ENCODE measurements around the gene PAM. TPM values are rescaled to one million over a fixed set of nuclear protein-coding genes. Genes with fewer than 3 reads are reported as not detected.

The PAM gene
- total RNA-seq, 5 donors from 2014 or later (not counting 1 experiment from before 2014, with no cell fraction given) = 17.5 to 29.2 (median 23.3) TPM

- Mint-ChIP-seq H3K9me3 (peaks cover 4 to 16% (median 5%) of the 10 kb centered on the region in 3 donors), H3K36me3 (no peaks in the 10 kb centered on the region), H3K27me3 (peaks cover 12 to 22% of the 10 kb centered on the region in 2 donors), H3K27ac (no peak overlapping the region), H3K4me1 (no peaks in the 10 kb centered on the region), H3K4me3 (no peak overlapping the region)
- no peak overlapping the region for H3K27ac ChIP-seq (ENCODE audit: low read length)
- ChIA-PET POLR2A (no interaction called here), CTCF (interaction anchor here in 1 of 2 donors (0.7 kb wide), 1 partner anchor 693 kb away, joined by 4 read pairs; no protein-coding TSS in a partner anchor)
- no peak overlapping the region for H3K4me3 ChIP-seq (ENCODE audit: control insufficient read depth in 1 of 2, extremely low read depth in 1 of 2, low read length in 1 of 2)
- no peaks in the 10 kb centered on the region for H3K36me3 ChIP-seq (ENCODE audit: control insufficient read depth in 2 of 2, extremely low read depth in 1 of 2, insufficient read depth in 1 of 2, low read length in 1 of 2)
- ATAC-seq (replicated peaks in 1 of 4) = no peak
- no peak for DNase-seq
- no peaks in the 10 kb centered on the region for H3K9me3 ChIP-seq
- no peaks in the 10 kb centered on the region for H3K27me3 ChIP-seq (replicated peaks in 1 of 2; ENCODE audit: control insufficient read depth in 2 of 2, extremely low read depth in 1 of 2, insufficient read depth in 2 of 2, low read length in 1 of 2)
- no CpG with 5 or more reads among the region's 4 CpGs for WGBS (ENCODE audit: insufficient coverage)
- H3K4me1 ChIP-seq (ENCODE audit: control insufficient read depth in 1 of 2, extremely low read depth in 1 of 2, insufficient read depth in 2 of 2, low read length in 2 of 2) = no peaks in the 10 kb centered on the region
Observed at GRCh38 chr5:102718819-102719218, 36.3 kb upstream of the PAM start.

- Histone ChIP-seq H3K36me3 (ENCODE audit: control insufficient read depth in 2 of 2, extremely low read depth in 1 of 2, insufficient read depth in 1 of 2, low read length in 1 of 2) (no peaks in the 10 kb centered on the region), H3K27ac (ENCODE audit: low read length) (no peak overlapping the region), H3K4me3 (ENCODE audit: control insufficient read depth in 1 of 2, extremely low read depth in 1 of 2, low read length in 1 of 2) (no peak overlapping the region), H3K9me3 (no peaks in the 10 kb centered on the region), H3K27me3 (replicated peaks in 1 of 2; ENCODE audit: control insufficient read depth in 2 of 2, extremely low read depth in 1 of 2, insufficient read depth in 2 of 2, low read length in 1 of 2) (no peaks in the 10 kb centered on the region), H3K4me1 (ENCODE audit: control insufficient read depth in 1 of 2, extremely low read depth in 1 of 2, insufficient read depth in 2 of 2, low read length in 2 of 2) (no peaks in the 10 kb centered on the region)
- no peak for ATAC-seq (replicated peaks in 1 of 4)
- peaks cover 12 to 22% of the 10 kb centered on the region in 2 donors for H3K27me3 Mint-ChIP-seq
- POLR2A ChIA-PET = interaction anchor here in 1 of 2 donors (0.7 kb wide), 1 partner anchor 14 kb away, joined by 3 read pairs; no protein-coding TSS in a partner anchor
- CTCF ChIA-PET = no interaction called here
- no peak overlapping the region for H3K4me3 Mint-ChIP-seq
- H3K9me3 Mint-ChIP-seq = peaks cover 4 to 16% (median 5%) of the 10 kb centered on the region in 3 donors
- no CpG with 5 or more reads among the region's 1 CpG for WGBS (ENCODE audit: insufficient coverage)
- H3K36me3 Mint-ChIP-seq = no peaks in the 10 kb centered on the region
- no peak for DNase-seq
- no peaks in the 10 kb centered on the region for H3K4me1 Mint-ChIP-seq
- no peak overlapping the region for H3K27ac Mint-ChIP-seq
Observed at GRCh38 chr5:102719886-102720285, 35.2 kb upstream of the PAM start.

GRCh38 chr5:102720969-102721368, 34.1 kb upstream of the PAM start:
- Mint-ChIP-seq H3K27ac (no peak overlapping the region), H3K9me3 (peaks cover 4 to 16% (median 5%) of the 10 kb centered on the region in 3 donors), H3K4me1 (no peaks in the 10 kb centered on the region), H3K36me3 (no peaks in the 10 kb centered on the region), H3K27me3 (peaks cover 7 to 21% of the 10 kb centered on the region in 2 donors), H3K4me3 (no peak overlapping the region)
- DNase-seq (no peak), ATAC-seq (replicated peaks in 1 of 4) (no peak)
- Histone ChIP-seq H3K9me3 (no peaks in the 10 kb centered on the region), H3K4me1 (ENCODE audit: control insufficient read depth in 1 of 2, extremely low read depth in 1 of 2, insufficient read depth in 2 of 2, low read length in 2 of 2) (no peaks in the 10 kb centered on the region), H3K27ac (ENCODE audit: low read length) (no peak overlapping the region), H3K36me3 (ENCODE audit: control insufficient read depth in 2 of 2, extremely low read depth in 1 of 2, insufficient read depth in 1 of 2, low read length in 1 of 2) (no peaks in the 10 kb centered on the region), H3K27me3 (replicated peaks in 1 of 2; ENCODE audit: control insufficient read depth in 2 of 2, extremely low read depth in 1 of 2, insufficient read depth in 2 of 2, low read length in 1 of 2) (no peaks in the 10 kb centered on the region), H3K4me3 (ENCODE audit: control insufficient read depth in 1 of 2, extremely low read depth in 1 of 2, low read length in 1 of 2) (no peak overlapping the region)
- no CpG with 5 or more reads among the region's 1 CpG for WGBS (ENCODE audit: insufficient coverage)
- ChIA-PET POLR2A (interaction anchor here in 1 of 2 donors (0.5 kb wide), 1 partner anchor 1816 kb away, joined by 6 read pairs; no protein-coding TSS in a partner anchor), CTCF (no interaction called here)

GRCh38 chr5:102722931-102723330, 32.2 kb upstream of the PAM start:
- POLR2A ChIA-PET = no interaction called here
- Histone ChIP-seq H3K36me3 (ENCODE audit: control insufficient read depth in 2 of 2, extremely low read depth in 1 of 2, insufficient read depth in 1 of 2, low read length in 1 of 2) (no peaks in the 10 kb centered on the region), H3K9me3 (no peaks in the 10 kb centered on the region), H3K4me3 (ENCODE audit: control insufficient read depth in 1 of 2, extremely low read depth in 1 of 2, low read length in 1 of 2) (no peak overlapping the region), H3K4me1 (ENCODE audit: control insufficient read depth in 1 of 2, extremely low read depth in 1 of 2, insufficient read depth in 2 of 2, low read length in 2 of 2) (no peaks in the 10 kb centered on the region), H3K27ac (ENCODE audit: low read length) (no peak overlapping the region), H3K27me3 (replicated peaks in 1 of 2; ENCODE audit: control insufficient read depth in 2 of 2, extremely low read depth in 1 of 2, insufficient read depth in 2 of 2, low read length in 1 of 2) (peaks cover 0 to 4% of the 10 kb centered on the region in 2 experiments)
- peaks cover 10 to 25% of the 10 kb centered on the region in 2 donors for H3K27me3 Mint-ChIP-seq
- peaks cover 4 to 16% (median 5%) of the 10 kb centered on the region in 3 donors for H3K9me3 Mint-ChIP-seq
- H3K27ac Mint-ChIP-seq = no peak overlapping the region
- ATAC-seq (replicated peaks in 1 of 4) (no peak), DNase-seq (no peak)
- H3K4me3 Mint-ChIP-seq = no peak overlapping the region
- WGBS (ENCODE audit: insufficient coverage) = 87% methylated on average over 3 of the region's 4 CpGs
- no peaks in the 10 kb centered on the region for H3K36me3 Mint-ChIP-seq
- no peaks in the 10 kb centered on the region for H3K4me1 Mint-ChIP-seq
- CTCF ChIA-PET = no interaction called here

GRCh38 chr5:102731693-102732092, 23.4 kb upstream of the PAM start:
- DNase-seq = no peak
- no peak overlapping the region for H3K27ac ChIP-seq (ENCODE audit: low read length)
- no peak for ATAC-seq (replicated peaks in 1 of 4)
- no peaks in the 10 kb centered on the region for H3K36me3 Mint-ChIP-seq
- H3K4me1 ChIP-seq (ENCODE audit: control insufficient read depth in 1 of 2, extremely low read depth in 1 of 2, insufficient read depth in 2 of 2, low read length in 2 of 2) = no peaks in the 10 kb centered on the region
- peaks cover 0 to 6% of the 10 kb centered on the region in 2 experiments for H3K27me3 ChIP-seq (replicated peaks in 1 of 2; ENCODE audit: control insufficient read depth in 2 of 2, extremely low read depth in 1 of 2, insufficient read depth in 2 of 2, low read length in 1 of 2)
- ChIA-PET POLR2A (no interaction called here), CTCF (no interaction called here)
- H3K9me3 ChIP-seq = no peaks in the 10 kb centered on the region
- no peak overlapping the region for H3K4me3 ChIP-seq (ENCODE audit: control insufficient read depth in 1 of 2, extremely low read depth in 1 of 2, low read length in 1 of 2)
- H3K4me1 Mint-ChIP-seq = no peaks in the 10 kb centered on the region
- WGBS (ENCODE audit: insufficient coverage) = no CpG with 5 or more reads among the region's 1 CpG
- H3K4me3 Mint-ChIP-seq = no peak overlapping the region
- no peak overlapping the region for H3K27ac Mint-ChIP-seq
- H3K27me3 Mint-ChIP-seq = peaks cover 5 to 14% of the 10 kb centered on the region in 2 donors
- no peaks in the 10 kb centered on the region for H3K9me3 Mint-ChIP-seq
- no peaks in the 10 kb centered on the region for H3K36me3 ChIP-seq (ENCODE audit: control insufficient read depth in 2 of 2, extremely low read depth in 1 of 2, insufficient read depth in 1 of 2, low read length in 1 of 2)

- Mint-ChIP-seq H3K36me3 (no peaks in the 10 kb centered on the region), H3K4me1 (no peaks in the 10 kb centered on the region), H3K27ac (no peak overlapping the region), H3K9me3 (no peaks in the 10 kb centered on the region), H3K4me3 (no peak overlapping the region), H3K27me3 (peaks cover 2 to 15% of the 10 kb centered on the region in 2 donors)
- Histone ChIP-seq H3K4me3 (ENCODE audit: control insufficient read depth in 1 of 2, extremely low read depth in 1 of 2, low read length in 1 of 2) (no peak overlapping the region), H3K9me3 (no peaks in the 10 kb centered on the region), H3K36me3 (ENCODE audit: control insufficient read depth in 2 of 2, extremely low read depth in 1 of 2, insufficient read depth in 1 of 2, low read length in 1 of 2) (no peaks in the 10 kb centered on the region), H3K27ac (ENCODE audit: low read length) (no peak overlapping the region), H3K4me1 (ENCODE audit: control insufficient read depth in 1 of 2, extremely low read depth in 1 of 2, insufficient read depth in 2 of 2, low read length in 2 of 2) (no peaks in the 10 kb centered on the region), H3K27me3 (replicated peaks in 1 of 2; ENCODE audit: control insufficient read depth in 2 of 2, extremely low read depth in 1 of 2, insufficient read depth in 2 of 2, low read length in 1 of 2) (peaks cover 0 to 3% of the 10 kb centered on the region in 2 experiments)
- no CpG with 5 or more reads among the region's 5 CpGs for WGBS (ENCODE audit: insufficient coverage)
- POLR2A ChIA-PET = no interaction called here
- no peak for DNase-seq
- ATAC-seq (replicated peaks in 1 of 4) = no peak
- CTCF ChIA-PET = interaction anchor here in 1 of 2 donors (0.6 kb wide), 1 partner anchor 393 kb away, joined by 3 read pairs; no protein-coding TSS in a partner anchor
Observed at GRCh38 chr5:102733534-102733933, 21.6 kb upstream of the PAM start.

GRCh38 chr5:102737161-102737560, 17.9 kb upstream of the PAM start:
- H3K4me3 ChIP-seq (ENCODE audit: control insufficient read depth in 1 of 2, extremely low read depth in 1 of 2, low read length in 1 of 2) = no peak overlapping the region
- no peak overlapping the region for H3K27ac Mint-ChIP-seq
- H3K4me3 Mint-ChIP-seq = no peak overlapping the region
- CTCF ChIA-PET = no interaction called here
- no peak for ATAC-seq (replicated peaks in 1 of 4)
- peaks cover 2 to 9% of the 10 kb centered on the region in 2 donors for H3K27me3 Mint-ChIP-seq
- H3K4me1 Mint-ChIP-seq = no peaks in the 10 kb centered on the region
- H3K9me3 ChIP-seq = no peaks in the 10 kb centered on the region
- no peak for DNase-seq
- H3K36me3 ChIP-seq (ENCODE audit: control insufficient read depth in 2 of 2, extremely low read depth in 1 of 2, insufficient read depth in 1 of 2, low read length in 1 of 2) = no peaks in the 10 kb centered on the region
- POLR2A ChIA-PET = no interaction called here
- H3K36me3 Mint-ChIP-seq = no peaks in the 10 kb centered on the region
- H3K27ac ChIP-seq (ENCODE audit: low read length) = no peak overlapping the region
- peaks cover 0 to 3% of the 10 kb centered on the region in 2 experiments for H3K27me3 ChIP-seq (replicated peaks in 1 of 2; ENCODE audit: control insufficient read depth in 2 of 2, extremely low read depth in 1 of 2, insufficient read depth in 2 of 2, low read length in 1 of 2)
- H3K9me3 Mint-ChIP-seq = no peaks in the 10 kb centered on the region
- no CpG with 5 or more reads among the region's 1 CpG for WGBS (ENCODE audit: insufficient coverage)
- H3K4me1 ChIP-seq (ENCODE audit: control insufficient read depth in 1 of 2, extremely low read depth in 1 of 2, insufficient read depth in 2 of 2, low read length in 2 of 2) = no peaks in the 10 kb centered on the region

All from T-cell (primary cell).